K562 (cell line): ENCODE results near the gene TSC22D3. TPM values are rescaled to one million over a fixed set of nuclear protein-coding genes. Genes with fewer than 3 reads are reported as not detected.

Source experiments
- CSDE1 ChIP-seq, 2 experiments: fragments of 450-650 bp; IDR thresholded peaks; 2 replicates each; pipeline ENCODE4 v1.6.1; 2016; ENCODE audit warnings: mild to moderate bottlenecking in 1 of 2
- PHF20 ChIP-seq: fragments of 450-650 bp; IDR thresholded peaks from 2 replicates; pipeline ENCODE4 v1.6.1; 2018; ENCODE audit not compliant: partially characterized antibody
- RBM39 ChIP-seq: fragments of 200-400 bp; formaldehyde crosslinking; optimal IDR thresholded peaks from 2 replicates; pipeline ENCODE3; 2018; ENCODE audit warnings: low read depth, low read length
- ZNF263 ChIP-seq: sonication (generic); formaldehyde crosslinking; IDR thresholded peaks from 2 replicates; pipeline ENCODE4 v1.8.0; 2022; ENCODE audit warnings: mild to moderate bottlenecking, missing genetic modification reagents, borderline replicate concordance
- polyA plus RNA-seq, 8 experiments: library from polyadenylated mRNA; depleted of rRNA in 4 of 8; stranded (reverse) in 5 of 8; unstranded in 3 of 8; fragments of >200 nt; fragmentation: Nextera tagmentation in 2 of 8; fragmentation: Illumina TruSeq in 1 of 8; extraction: Ambion mirVana in 2 of 8; extraction: Trizol in 1 of 8; gene quantifications; 2 replicates each; pipeline versions ENCODE4 v1.2.1 to v1.2.3, GENCODE V29; 2011 to 2014; ENCODE audit warnings: inconsistent platforms in 1 of 8, missing spikeins in 1 of 8
- total RNA-seq, 7 experiments: library from RNA; depleted of rRNA in 6 of 7; stranded (reverse); fragments of >200 nt in 6 of 7; fragmentation: Illumina TruSeq in 2 of 7; extraction: Trizol in 2 of 7; gene quantifications; 2 replicates each; pipeline versions ENCODE4 v1.2.1 to v1.2.3, GENCODE V29; 2011 to 2021; ENCODE audit warnings: low replicate concordance in 1 of 7
- TF ChIP-seq, protein P1 (sequence below): IDR thresholded peaks from 2 replicates; pipeline ENCODE4 v1.6.1; 2012; ENCODE audit warnings: low read depth, low read length, improper control_type of control experiment, borderline replicate concordance
- TF ChIP-seq, protein P2 (sequence below): fragments of 250-450 bp; sonication (Bioruptor Pico); IDR thresholded peaks from 2 replicates; pipeline ENCODE4 v1.5.0; 2021; ENCODE audit warnings: mild to moderate bottlenecking, borderline replicate concordance
- TF ChIP-seq, protein P3 (sequence below): sonication (generic); formaldehyde crosslinking; IDR thresholded peaks from 2 replicates; pipeline ENCODE4 v1.8.0; 2022; ENCODE audit warnings: mild to moderate bottlenecking, missing genetic modification reagents, borderline replicate concordance
- TF ChIP-seq, protein P4 (sequence below): fragments of 450-650 bp; IDR thresholded peaks from 2 replicates; pipeline ENCODE4 v1.6.1; 2018; ENCODE audit not compliant: partially characterized antibody
- TF ChIP-seq, protein P5 (sequence below): fragments of 200-800 bp; sonication (Bioruptor generic); IDR thresholded peaks from 2 replicates; pipeline ENCODE4 v1.6.1; 2017; ENCODE audit warnings: missing genetic modification characterization, missing compliant biosample characterization
- TF ChIP-seq, protein P6 (sequence below): IDR thresholded peaks from 2 replicates; pipeline ENCODE4 v1.6.1; 2011; ENCODE audit warnings: borderline replicate concordance, low read depth, mild to moderate bottlenecking, moderate library complexity, low read length; ENCODE audit not compliant: insufficient read depth, poor library complexity, severe bottlenecking

The TSC22D3 gene
- total and polyA plus RNA-seq, 9 of the 15 experiments (the other 6 are each of a cell fraction or from before 2014, with no cell fraction given) = 0.48 to 3.0 (median 0.87) TPM

DNA sequence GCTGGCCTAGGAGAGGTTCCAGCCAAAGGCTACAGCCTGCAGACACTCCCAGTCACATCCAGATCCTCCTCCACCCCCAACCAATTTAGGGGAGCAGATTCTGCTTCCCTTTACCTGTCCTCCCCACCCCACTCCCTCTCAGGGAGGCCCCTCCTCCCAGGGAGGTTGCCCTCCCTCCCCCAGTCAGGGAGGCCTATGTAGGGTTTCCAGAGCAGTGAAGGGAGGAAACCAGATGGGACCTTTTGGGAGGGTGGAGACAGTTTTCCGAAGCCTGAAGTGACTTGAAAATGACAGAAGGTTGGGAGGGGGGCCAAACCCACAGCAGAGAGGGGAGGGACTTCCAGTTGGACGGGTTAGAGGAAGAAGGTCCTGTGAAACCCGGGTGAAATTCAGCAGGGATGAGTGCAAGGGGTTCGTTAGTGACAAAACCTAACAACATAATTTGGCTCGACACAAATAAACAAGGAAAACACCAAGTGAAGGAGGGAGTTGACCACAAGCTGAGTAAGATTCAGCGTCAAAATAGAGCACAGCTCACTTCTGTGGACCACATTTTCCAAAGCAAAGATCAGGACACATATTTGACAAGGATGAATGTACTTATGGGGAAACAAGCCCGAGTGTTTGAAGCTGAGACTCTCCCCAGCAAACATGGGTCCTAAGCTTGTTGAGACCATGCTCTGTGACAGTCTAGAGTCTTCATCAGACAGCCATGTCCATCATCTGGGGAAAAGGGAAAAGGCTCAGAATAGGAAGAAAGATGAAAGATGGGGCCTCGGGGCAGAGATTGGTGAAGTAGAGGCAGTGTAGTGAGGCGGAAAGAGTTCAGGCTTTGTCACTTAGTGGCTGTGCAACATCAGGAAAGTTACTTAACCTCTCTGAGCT is 100.9 kb downstream of the TSC22D3 start (continued):
- TF ChIP-seq, protein P1, sequence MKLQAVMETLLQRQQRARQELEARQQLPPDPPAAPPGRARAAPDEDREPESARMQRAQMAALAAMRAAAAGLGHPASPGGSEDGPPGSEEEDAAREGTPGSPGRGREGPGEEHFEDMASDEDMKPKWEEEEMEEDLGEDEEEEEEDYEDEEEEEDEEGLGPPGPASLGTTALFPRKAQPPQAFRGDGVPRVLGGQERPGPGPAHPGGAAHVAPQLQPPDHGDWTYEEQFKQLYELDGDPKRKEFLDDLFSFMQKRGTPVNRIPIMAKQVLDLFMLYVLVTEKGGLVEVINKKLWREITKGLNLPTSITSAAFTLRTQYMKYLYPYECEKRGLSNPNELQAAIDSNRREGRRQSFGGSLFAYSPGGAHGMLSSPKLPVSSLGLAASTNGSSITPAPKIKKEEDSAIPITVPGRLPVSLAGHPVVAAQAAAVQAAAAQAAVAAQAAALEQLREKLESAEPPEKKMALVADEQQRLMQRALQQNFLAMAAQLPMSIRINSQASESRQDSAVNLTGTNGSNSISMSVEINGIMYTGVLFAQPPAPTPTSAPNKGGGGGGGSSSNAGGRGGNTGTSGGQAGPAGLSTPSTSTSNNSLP = no peak
- TF ChIP-seq, protein P2, sequence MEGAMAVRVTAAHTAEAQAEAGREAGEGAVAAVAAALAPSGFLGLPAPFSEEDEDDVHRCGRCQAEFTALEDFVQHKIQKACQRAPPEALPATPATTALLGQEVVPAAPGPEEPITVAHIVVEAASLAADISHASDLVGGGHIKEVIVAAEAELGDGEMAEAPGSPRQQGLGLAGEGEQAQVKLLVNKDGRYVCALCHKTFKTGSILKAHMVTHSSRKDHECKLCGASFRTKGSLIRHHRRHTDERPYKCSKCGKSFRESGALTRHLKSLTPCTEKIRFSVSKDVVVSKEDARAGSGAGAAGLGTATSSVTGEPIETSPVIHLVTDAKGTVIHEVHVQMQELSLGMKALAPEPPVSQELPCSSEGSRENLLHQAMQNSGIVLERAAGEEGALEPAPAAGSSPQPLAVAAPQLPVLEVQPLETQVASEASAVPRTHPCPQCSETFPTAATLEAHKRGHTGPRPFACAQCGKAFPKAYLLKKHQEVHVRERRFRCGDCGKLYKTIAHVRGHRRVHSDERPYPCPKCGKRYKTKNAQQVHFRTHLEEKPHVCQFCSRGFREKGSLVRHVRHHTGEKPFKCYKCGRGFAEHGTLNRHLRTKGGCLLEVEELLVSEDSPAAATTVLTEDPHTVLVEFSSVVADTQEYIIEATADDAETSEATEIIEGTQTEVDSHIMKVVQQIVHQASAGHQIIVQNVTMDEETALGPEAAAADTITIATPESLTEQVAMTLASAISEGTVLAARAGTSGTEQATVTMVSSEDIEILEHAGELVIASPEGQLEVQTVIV (CRISPR knock-in tag) = no peak
- TF ChIP-seq, protein P3, sequence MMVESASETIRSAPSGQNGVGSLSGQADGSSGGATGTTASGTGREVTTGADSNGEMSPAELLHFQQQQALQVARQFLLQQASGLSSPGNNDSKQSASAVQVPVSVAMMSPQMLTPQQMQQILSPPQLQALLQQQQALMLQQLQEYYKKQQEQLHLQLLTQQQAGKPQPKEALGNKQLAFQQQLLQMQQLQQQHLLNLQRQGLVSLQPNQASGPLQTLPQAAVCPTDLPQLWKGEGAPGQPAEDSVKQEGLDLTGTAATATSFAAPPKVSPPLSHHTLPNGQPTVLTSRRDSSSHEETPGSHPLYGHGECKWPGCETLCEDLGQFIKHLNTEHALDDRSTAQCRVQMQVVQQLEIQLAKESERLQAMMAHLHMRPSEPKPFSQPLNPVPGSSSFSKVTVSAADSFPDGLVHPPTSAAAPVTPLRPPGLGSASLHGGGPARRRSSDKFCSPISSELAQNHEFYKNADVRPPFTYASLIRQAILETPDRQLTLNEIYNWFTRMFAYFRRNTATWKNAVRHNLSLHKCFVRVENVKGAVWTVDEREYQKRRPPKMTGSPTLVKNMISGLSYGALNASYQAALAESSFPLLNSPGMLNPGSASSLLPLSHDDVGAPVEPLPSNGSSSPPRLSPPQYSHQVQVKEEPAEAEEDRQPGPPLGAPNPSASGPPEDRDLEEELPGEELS (CRISPR knock-in tag) = no peak
- TF ChIP-seq, protein P4, sequence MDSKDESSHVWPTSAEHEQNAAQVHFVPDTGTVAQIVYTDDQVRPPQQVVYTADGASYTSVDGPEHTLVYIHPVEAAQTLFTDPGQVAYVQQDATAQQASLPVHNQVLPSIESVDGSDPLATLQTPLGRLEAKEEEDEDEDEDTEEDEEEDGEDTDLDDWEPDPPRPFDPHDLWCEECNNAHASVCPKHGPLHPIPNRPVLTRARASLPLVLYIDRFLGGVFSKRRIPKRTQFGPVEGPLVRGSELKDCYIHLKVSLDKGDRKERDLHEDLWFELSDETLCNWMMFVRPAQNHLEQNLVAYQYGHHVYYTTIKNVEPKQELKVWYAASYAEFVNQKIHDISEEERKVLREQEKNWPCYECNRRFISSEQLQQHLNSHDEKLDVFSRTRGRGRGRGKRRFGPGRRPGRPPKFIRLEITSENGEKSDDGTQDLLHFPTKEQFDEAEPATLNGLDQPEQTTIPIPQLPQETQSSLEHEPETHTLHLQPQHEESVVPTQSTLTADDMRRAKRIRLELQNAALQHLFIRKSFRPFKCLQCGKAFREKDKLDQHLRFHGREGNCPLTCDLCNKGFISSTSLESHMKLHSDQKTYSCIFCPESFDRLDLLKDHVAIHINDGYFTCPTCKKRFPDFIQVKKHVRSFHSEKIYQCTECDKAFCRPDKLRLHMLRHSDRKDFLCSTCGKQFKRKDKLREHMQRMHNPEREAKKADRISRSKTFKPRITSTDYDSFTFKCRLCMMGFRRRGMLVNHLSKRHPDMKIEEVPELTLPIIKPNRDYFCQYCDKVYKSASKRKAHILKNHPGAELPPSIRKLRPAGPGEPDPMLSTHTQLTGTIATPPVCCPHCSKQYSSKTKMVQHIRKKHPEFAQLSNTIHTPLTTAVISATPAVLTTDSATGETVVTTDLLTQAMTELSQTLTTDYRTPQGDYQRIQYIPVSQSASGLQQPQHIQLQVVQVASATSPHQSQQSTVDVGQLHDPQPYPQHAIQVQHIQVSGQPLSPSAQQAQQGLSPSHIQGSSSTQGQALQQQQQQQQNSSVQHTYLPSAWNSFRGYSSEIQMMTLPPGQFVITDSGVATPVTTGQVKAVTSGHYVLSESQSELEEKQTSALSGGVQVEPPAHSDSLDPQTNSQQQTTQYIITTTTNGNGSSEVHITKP = peak; percentile 29
- TF ChIP-seq PHF20 (peak; percentile 11), ZNF263 (CRISPR knock-in tag) (no peak; the same call in 1 of the 2 replicates), CSDE1 (IDR thresholded peaks at IDR 0.05) (no peak), RBM39 (no peak)
- TF ChIP-seq, protein P5, sequence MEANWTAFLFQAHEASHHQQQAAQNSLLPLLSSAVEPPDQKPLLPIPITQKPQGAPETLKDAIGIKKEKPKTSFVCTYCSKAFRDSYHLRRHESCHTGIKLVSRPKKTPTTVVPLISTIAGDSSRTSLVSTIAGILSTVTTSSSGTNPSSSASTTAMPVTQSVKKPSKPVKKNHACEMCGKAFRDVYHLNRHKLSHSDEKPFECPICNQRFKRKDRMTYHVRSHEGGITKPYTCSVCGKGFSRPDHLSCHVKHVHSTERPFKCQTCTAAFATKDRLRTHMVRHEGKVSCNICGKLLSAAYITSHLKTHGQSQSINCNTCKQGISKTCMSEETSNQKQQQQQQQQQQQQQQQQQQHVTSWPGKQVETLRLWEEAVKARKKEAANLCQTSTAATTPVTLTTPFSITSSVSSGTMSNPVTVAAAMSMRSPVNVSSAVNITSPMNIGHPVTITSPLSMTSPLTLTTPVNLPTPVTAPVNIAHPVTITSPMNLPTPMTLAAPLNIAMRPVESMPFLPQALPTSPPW = peak; percentile 67
- TF ChIP-seq, protein P6, sequence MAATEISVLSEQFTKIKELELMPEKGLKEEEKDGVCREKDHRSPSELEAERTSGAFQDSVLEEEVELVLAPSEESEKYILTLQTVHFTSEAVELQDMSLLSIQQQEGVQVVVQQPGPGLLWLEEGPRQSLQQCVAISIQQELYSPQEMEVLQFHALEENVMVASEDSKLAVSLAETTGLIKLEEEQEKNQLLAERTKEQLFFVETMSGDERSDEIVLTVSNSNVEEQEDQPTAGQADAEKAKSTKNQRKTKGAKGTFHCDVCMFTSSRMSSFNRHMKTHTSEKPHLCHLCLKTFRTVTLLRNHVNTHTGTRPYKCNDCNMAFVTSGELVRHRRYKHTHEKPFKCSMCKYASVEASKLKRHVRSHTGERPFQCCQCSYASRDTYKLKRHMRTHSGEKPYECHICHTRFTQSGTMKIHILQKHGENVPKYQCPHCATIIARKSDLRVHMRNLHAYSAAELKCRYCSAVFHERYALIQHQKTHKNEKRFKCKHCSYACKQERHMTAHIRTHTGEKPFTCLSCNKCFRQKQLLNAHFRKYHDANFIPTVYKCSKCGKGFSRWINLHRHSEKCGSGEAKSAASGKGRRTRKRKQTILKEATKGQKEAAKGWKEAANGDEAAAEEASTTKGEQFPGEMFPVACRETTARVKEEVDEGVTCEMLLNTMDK = no peak
